Neural cell (in vitro differentiated cells): Measurements from ENCODE around the gene KLHDC3. TPM values are rescaled to one million over a fixed set of nuclear protein-coding genes. Genes with fewer than 3 reads are reported as not detected.

Experiments used
- H2AFZ ChIP-seq: fragments of 200-600, 300-800 bp; sonication (generic), shearing (Covaris generic); 2 replicates; pipeline ENCODE4 v1.6.0; 2014; ENCODE audit warnings: low read depth, mild to moderate bottlenecking, antibody characterized with exemption, low read length, moderate library complexity
- H3F3A ChIP-seq: fragments of 200-600 bp; shearing (Covaris generic); 2 replicates; pipeline ENCODE4 v1.6.1; 2016; ENCODE audit warnings: mild to moderate bottlenecking, moderate library complexity, mixed read lengths, antibody characterized with exemption, low read length; ENCODE audit not compliant: insufficient read depth, poor library complexity, severe bottlenecking
- H3K27ac ChIP-seq: fragments of 200-600, 300-800 bp; sonication (generic), shearing (Covaris generic); 2 replicates; pipeline ENCODE4 v1.5.1; 2014; ENCODE audit warnings: mild to moderate bottlenecking, low read length, moderate library complexity
- H3K27me3 ChIP-seq: fragments of 300-800, 200-600 bp; sonication (generic), shearing (Covaris generic); 2 replicates; pipeline ENCODE4 v1.6.0; 2014; ENCODE audit warnings: mild to moderate bottlenecking, low read depth, low read length, moderate library complexity; ENCODE audit not compliant: insufficient read depth
- H3K36me3 ChIP-seq: fragments of 300-800, 200-600 bp; sonication (generic), shearing (Covaris generic); 2 replicates; pipeline ENCODE4 v1.5.1; 2014; ENCODE audit warnings: mild to moderate bottlenecking, antibody characterized with exemption, low read length, moderate library complexity; ENCODE audit not compliant: insufficient read depth
- H3K4me2 ChIP-seq: fragments of 300-800, 200-600 bp; sonication (generic), shearing (Covaris generic); 2 replicates; pipeline ENCODE4 v1.6.0; 2014; ENCODE audit warnings: mild to moderate bottlenecking, low read length
- H3K4me3 ChIP-seq: fragments of 300-800, 200-600 bp; sonication (generic), shearing (Covaris generic); 2 replicates; pipeline ENCODE4 v1.5.1; 2014; ENCODE audit warnings: mild to moderate bottlenecking, low read length, moderate library complexity
- H3K79me2 ChIP-seq: fragments of 200-600 bp; shearing (Covaris generic); replicated peaks from 2 replicates; pipeline ENCODE4 v1.6.0; 2014; ENCODE audit warnings: mild to moderate bottlenecking, low read length, moderate library complexity; ENCODE audit not compliant: insufficient read depth
- H3K9ac ChIP-seq: fragments of 300-800, 200-600 bp; sonication (generic), shearing (Covaris generic); 2 replicates; pipeline ENCODE4 v1.6.1; 2016; ENCODE audit warnings: mild to moderate bottlenecking, low read length, mixed read lengths
- H3K9me2 ChIP-seq: fragments of 200-600 bp; shearing (Covaris generic); 2 replicates; pipeline ENCODE4 v1.6.1; 2016; ENCODE audit warnings: mild to moderate bottlenecking, low read length, mixed read lengths; ENCODE audit not compliant: insufficient read depth
- H3K9me3 ChIP-seq: fragments of 200-600, 300-800 bp; sonication (generic), shearing (Covaris generic); 2 replicates; pipeline ENCODE4 v1.6.1; 2016; ENCODE audit warnings: mild to moderate bottlenecking, mixed run types, low read length, moderate library complexity, mixed read lengths
- H4K20me1 ChIP-seq: fragments of 200-600 bp; shearing (Covaris generic); 2 replicates; pipeline ENCODE4 v1.6.1; 2016; ENCODE audit warnings: mild to moderate bottlenecking, mixed run types; ENCODE audit not compliant: insufficient read depth
- EP300 ChIP-seq: fragments of 450-650 bp; conservative IDR thresholded peaks from 2 replicates; pipeline ENCODE4 v1.6.1; 2014; ENCODE audit warnings: antibody characterized with exemption, mild to moderate bottlenecking, moderate library complexity; ENCODE audit not compliant: poor library complexity, severe bottlenecking
- EZH2 ChIP-seq: fragments of 200-600, 300-800 bp; shearing (Covaris generic), sonication (generic); IDR thresholded peaks from 2 replicates; pipeline ENCODE4 v1.6.1; 2014; ENCODE audit warnings: antibody characterized with exemption, low read length, borderline replicate concordance, mild to moderate bottlenecking; ENCODE audit not compliant: insufficient read depth, poor library complexity, severe bottlenecking
- MXI1 ChIP-seq: fragments of 450-650 bp; conservative IDR thresholded peaks from 2 replicates; pipeline ENCODE4 v1.6.1; 2014; ENCODE audit warnings: antibody characterized with exemption, mild to moderate bottlenecking; ENCODE audit not compliant: poor library complexity, severe bottlenecking
- POLR2AphosphoS5 ChIP-seq: IDR thresholded peaks from 2 replicates; pipeline ENCODE4 v1.6.1; 2012
- RAD21 ChIP-seq: fragments of 450-650 bp; conservative IDR thresholded peaks from 2 replicates; pipeline ENCODE4 v1.6.1; 2014; ENCODE audit warnings: antibody characterized with exemption, mild to moderate bottlenecking, moderate library complexity
- SMC3 ChIP-seq: fragments of 450-650 bp; conservative IDR thresholded peaks from 2 replicates; pipeline ENCODE4 v1.6.1; 2014; ENCODE audit warnings: antibody characterized with exemption, mild to moderate bottlenecking, moderate library complexity; ENCODE audit not compliant: poor library complexity
- TAF1 ChIP-seq: IDR thresholded peaks from 2 replicates; pipeline ENCODE4 v1.6.1; 2012; ENCODE audit warnings: low read depth
- polyA plus RNA-seq: library from polyadenylated mRNA; depleted of rRNA; stranded (reverse); fragments of >200 nt; gene quantifications from 2 replicates; pipeline ENCODE4 v1.2.3, GENCODE V29; 2014
- TF ChIP-seq, protein P1 (sequence below): fragments of 450-650 bp; IDR thresholded peaks from 2 replicates; pipeline ENCODE4 v1.5.1; 2014; ENCODE audit warnings: antibody characterized with exemption, mild to moderate bottlenecking, moderate library complexity; ENCODE audit not compliant: poor library complexity, severe bottlenecking
- TF ChIP-seq, protein P2 (sequence below): IDR thresholded peaks from 2 replicates; pipeline ENCODE4 v1.6.1; 2012; ENCODE audit warnings: borderline replicate concordance

KLHDC3 gene
- polyA plus RNA-seq, 1 donor from 2014 or later, result 232 TPM

DNA sequence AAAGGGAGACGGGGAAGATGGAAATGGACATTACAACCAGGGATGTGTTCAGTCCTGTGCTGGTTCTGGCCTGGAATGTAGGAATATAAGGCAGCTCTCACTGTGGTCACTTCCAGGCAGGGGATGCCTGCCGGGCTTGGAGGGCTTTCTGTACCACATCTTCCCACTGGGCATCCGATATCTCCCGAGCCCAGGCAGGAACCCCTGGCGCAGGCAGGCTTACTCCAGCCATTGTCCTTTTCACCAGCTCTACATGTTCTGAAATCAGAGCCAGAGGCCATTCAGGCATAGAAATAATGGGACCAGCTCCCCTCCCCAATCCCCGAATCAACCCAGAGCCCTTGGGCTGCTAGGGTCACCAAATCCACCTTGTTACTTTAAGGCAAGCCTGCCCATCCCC is 1.7 kb upstream of the KLHDC3 start:
- H3K27me3 ChIP-seq, result no peaks in the 10 kb centered on the region
- H3K9ac ChIP-seq, result peak overlapping the region; percentile 79
- no peaks in the 10 kb centered on the region for H3K9me2 ChIP-seq
- no peaks in the 10 kb centered on the region for H3K9me3 ChIP-seq
- H3K4me2 ChIP-seq, result peak overlapping the region; percentile 100
- H3K27ac ChIP-seq, result no peak overlapping the region
- no peaks in the 10 kb centered on the region for H3F3A ChIP-seq
- H3K79me2 ChIP-seq, result peaks cover 33% of the 10 kb centered on the region
- TF ChIP-seq POLR2AphosphoS5 (no peak), MXI1 (no peak), RAD21 (no peak), TAF1 (no peak), EP300 (no peak), EZH2 (no peak), SMC3 (no peak)
- TF ChIP-seq, protein P1, sequence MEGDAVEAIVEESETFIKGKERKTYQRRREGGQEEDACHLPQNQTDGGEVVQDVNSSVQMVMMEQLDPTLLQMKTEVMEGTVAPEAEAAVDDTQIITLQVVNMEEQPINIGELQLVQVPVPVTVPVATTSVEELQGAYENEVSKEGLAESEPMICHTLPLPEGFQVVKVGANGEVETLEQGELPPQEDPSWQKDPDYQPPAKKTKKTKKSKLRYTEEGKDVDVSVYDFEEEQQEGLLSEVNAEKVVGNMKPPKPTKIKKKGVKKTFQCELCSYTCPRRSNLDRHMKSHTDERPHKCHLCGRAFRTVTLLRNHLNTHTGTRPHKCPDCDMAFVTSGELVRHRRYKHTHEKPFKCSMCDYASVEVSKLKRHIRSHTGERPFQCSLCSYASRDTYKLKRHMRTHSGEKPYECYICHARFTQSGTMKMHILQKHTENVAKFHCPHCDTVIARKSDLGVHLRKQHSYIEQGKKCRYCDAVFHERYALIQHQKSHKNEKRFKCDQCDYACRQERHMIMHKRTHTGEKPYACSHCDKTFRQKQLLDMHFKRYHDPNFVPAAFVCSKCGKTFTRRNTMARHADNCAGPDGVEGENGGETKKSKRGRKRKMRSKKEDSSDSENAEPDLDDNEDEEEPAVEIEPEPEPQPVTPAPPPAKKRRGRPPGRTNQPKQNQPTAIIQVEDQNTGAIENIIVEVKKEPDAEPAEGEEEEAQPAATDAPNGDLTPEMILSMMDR, result no peak
- TF ChIP-seq, protein P2, sequence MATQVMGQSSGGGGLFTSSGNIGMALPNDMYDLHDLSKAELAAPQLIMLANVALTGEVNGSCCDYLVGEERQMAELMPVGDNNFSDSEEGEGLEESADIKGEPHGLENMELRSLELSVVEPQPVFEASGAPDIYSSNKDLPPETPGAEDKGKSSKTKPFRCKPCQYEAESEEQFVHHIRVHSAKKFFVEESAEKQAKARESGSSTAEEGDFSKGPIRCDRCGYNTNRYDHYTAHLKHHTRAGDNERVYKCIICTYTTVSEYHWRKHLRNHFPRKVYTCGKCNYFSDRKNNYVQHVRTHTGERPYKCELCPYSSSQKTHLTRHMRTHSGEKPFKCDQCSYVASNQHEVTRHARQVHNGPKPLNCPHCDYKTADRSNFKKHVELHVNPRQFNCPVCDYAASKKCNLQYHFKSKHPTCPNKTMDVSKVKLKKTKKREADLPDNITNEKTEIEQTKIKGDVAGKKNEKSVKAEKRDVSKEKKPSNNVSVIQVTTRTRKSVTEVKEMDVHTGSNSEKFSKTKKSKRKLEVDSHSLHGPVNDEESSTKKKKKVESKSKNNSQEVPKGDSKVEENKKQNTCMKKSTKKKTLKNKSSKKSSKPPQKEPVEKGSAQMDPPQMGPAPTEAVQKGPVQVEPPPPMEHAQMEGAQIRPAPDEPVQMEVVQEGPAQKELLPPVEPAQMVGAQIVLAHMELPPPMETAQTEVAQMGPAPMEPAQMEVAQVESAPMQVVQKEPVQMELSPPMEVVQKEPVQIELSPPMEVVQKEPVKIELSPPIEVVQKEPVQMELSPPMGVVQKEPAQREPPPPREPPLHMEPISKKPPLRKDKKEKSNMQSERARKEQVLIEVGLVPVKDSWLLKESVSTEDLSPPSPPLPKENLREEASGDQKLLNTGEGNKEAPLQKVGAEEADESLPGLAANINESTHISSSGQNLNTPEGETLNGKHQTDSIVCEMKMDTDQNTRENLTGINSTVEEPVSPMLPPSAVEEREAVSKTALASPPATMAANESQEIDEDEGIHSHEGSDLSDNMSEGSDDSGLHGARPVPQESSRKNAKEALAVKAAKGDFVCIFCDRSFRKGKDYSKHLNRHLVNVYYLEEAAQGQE, result no peak
- no peaks in the 10 kb centered on the region for H4K20me1 ChIP-seq
- H2AFZ ChIP-seq, result no peak overlapping the region
- H3K4me3 ChIP-seq, result peak overlapping the region; percentile 74
- no peaks in the 10 kb centered on the region for H3K36me3 ChIP-seq

DNA sequence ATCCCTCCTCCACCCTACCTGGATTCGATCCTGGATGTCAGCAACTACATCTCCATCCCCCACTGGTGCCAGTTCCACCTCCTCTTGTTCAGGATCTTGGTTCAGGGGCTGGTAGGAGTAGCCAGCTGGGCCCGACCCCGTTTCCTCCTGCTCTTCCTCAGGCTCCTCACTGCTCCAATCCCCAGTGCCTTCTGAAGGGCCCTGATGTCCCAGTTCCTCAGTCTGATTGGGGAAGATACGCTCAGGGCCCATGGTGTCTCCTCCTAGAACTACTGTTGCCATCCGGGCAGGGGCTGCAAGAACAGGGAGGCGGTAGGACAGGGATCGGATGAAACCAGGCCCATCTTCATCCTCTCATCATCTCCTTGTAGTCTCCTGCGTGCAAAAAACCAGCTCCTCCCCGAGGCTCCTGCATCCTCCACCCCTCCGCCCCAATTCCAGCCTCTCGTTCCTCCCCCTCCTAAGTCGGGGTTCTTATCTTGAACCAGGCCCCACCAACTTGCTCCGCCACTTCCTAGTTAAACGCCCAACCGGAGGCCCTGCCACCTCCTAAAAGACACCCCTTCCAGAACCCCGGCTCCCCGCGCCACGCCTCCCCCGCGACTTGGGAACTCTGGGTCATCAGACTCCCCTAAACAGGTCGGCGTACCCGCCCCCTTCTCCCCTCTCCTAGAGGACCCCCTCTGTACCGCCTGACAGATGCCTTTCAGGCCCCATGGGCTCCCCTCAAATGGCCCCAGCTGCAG is 779 bp upstream of the KLHDC3 start:
- peaks cover 33% of the 10 kb centered on the region for H3K79me2 ChIP-seq
- TF ChIP-seq, protein P1, result no peak
- TF ChIP-seq EP300, result no peak
- TF ChIP-seq, protein P2, result no peak
- TF ChIP-seq POLR2AphosphoS5, result no peak
- TF ChIP-seq MXI1, result no peak
- TF ChIP-seq TAF1, result no peak
- no peak for TF ChIP-seq RAD21
- no peak for TF ChIP-seq SMC3
- TF ChIP-seq EZH2, result no peak

More for the DNA sequence above, 779 bp upstream of the KLHDC3 start:
- Histone ChIP-seq H4K20me1 (no peaks in the 10 kb centered on the region), H3K4me3 (peak overlapping the region; percentile 74), H3F3A (no peaks in the 10 kb centered on the region), H3K9ac (peak overlapping the region; percentile 79), H2AFZ (peak overlapping the region; percentile 73), H3K36me3 (no peaks in the 10 kb centered on the region), H3K9me2 (no peaks in the 10 kb centered on the region), H3K4me2 (peak overlapping the region; percentile 100), H3K27ac (peak overlapping the region; percentile 47), H3K9me3 (no peaks in the 10 kb centered on the region), H3K27me3 (no peaks in the 10 kb centered on the region)
